Dendritic cell treated with granulocyte-macrophage colony-stimulating factor and Interleukin-4, amounts not matched to agents 40 ng/mL and 50 ng/mL, for 4 days (primary cell): Measurements from ENCODE around the gene TGM5.

ENCODE experiments used
- H3K27ac Mint-ChIP-seq: one replicate; pipeline ENCODE4 v1.8.0; 2022; ENCODE audit warnings: mild to moderate bottlenecking, mixed read lengths
- H3K27me3 Mint-ChIP-seq: one replicate; pipeline ENCODE4 v1.8.0; 2022; ENCODE audit warnings: mild to moderate bottlenecking, mixed read lengths
- H3K36me3 Mint-ChIP-seq: one replicate; pipeline ENCODE4 v1.8.0; 2022; ENCODE audit warnings: low read depth, mixed read lengths
- H3K4me1 Mint-ChIP-seq: one replicate; pipeline ENCODE4 v1.8.0; 2022; ENCODE audit warnings: low read depth, mixed read lengths
- H3K4me3 Mint-ChIP-seq: one replicate; pipeline ENCODE4 v1.8.0; 2022; ENCODE audit warnings: mild to moderate bottlenecking, moderate library complexity, mixed read lengths
- H3K9me3 Mint-ChIP-seq: one replicate; pipeline ENCODE4 v1.8.0; 2022; ENCODE audit warnings: mixed read lengths
- intact Hi-C: fragments of 100-400 bp; cut with micrococcal nuclease; formaldehyde crosslinking; loops from one replicate; pipeline ENCODE4 v1.15.0; 2022

Gene TGM5

GRCh38 chr15:43270113-43270665, 3.5 kb upstream of the TGM5 start:
- H3K4me3 Mint-ChIP-seq = no peak overlapping the region
- peaks cover 28% of the 10 kb centered on the region for H3K27me3 Mint-ChIP-seq
- intact Hi-C loops = no loop called here
- no peaks in the 10 kb centered on the region for H3K9me3 Mint-ChIP-seq
- H3K27ac Mint-ChIP-seq = no peak overlapping the region
- peaks cover 12% of the 10 kb centered on the region for H3K4me1 Mint-ChIP-seq
- no peaks in the 10 kb centered on the region for H3K36me3 Mint-ChIP-seq

- no peak overlapping the region for H3K27ac Mint-ChIP-seq
- peaks cover 12% of the 10 kb centered on the region for H3K4me1 Mint-ChIP-seq
- no peaks in the 10 kb centered on the region for H3K9me3 Mint-ChIP-seq
- H3K27me3 Mint-ChIP-seq = peaks cover 29% of the 10 kb centered on the region
- no peak overlapping the region for H3K4me3 Mint-ChIP-seq
- H3K36me3 Mint-ChIP-seq = no peaks in the 10 kb centered on the region
- intact Hi-C loops = loop anchor here (5.0 kb wide), 1 partner anchor 41 kb away; no protein-coding TSS in a partner anchor
These were observed 1.7 kb upstream of the TGM5 start for GRCh38 chr15:43268111-43269105.

- peaks cover 31% of the 10 kb centered on the region for H3K27me3 Mint-ChIP-seq
- intact Hi-C loops = loop anchor here (5.0 kb wide), 1 partner anchor 40 kb away; no protein-coding TSS in a partner anchor
These were observed 711 bp upstream of the TGM5 start for GRCh38 chr15:43267439-43267838.

GRCh38 chr15:43266386-43266785, 342 bp downstream of the TGM5 start:
- Mint-ChIP-seq H3K4me1 (peaks cover 12% of the 10 kb centered on the region), H3K4me3 (no peak overlapping the region), H3K36me3 (no peaks in the 10 kb centered on the region), H3K27ac (no peak overlapping the region), H3K27me3 (peaks cover 36% of the 10 kb centered on the region), H3K9me3 (no peaks in the 10 kb centered on the region)
- intact Hi-C loops = loop anchor here (5.0 kb wide), 1 partner anchor 39 kb away; no protein-coding TSS in a partner anchor

More at GRCh38 chr15:43267439-43267838, 711 bp upstream of the TGM5 start:
- no peak overlapping the region for H3K4me3 Mint-ChIP-seq
- H3K4me1 Mint-ChIP-seq = peaks cover 12% of the 10 kb centered on the region
- H3K9me3 Mint-ChIP-seq = no peaks in the 10 kb centered on the region
- H3K27ac Mint-ChIP-seq = no peak overlapping the region
- no peaks in the 10 kb centered on the region for H3K36me3 Mint-ChIP-seq

GRCh38 chr15:43260011-43260615, 6.6 kb downstream of the TGM5 start:
- Mint-ChIP-seq H3K27me3 (peaks cover 20% of the 10 kb centered on the region), H3K4me3 (no peak overlapping the region), H3K36me3 (no peaks in the 10 kb centered on the region), H3K27ac (no peak overlapping the region), H3K4me1 (no peaks in the 10 kb centered on the region), H3K9me3 (no peaks in the 10 kb centered on the region)
- intact Hi-C loops = no loop called here

- intact Hi-C loops = no loop called here
- Mint-ChIP-seq H3K27me3 (peaks cover 33% of the 10 kb centered on the region), H3K9me3 (no peaks in the 10 kb centered on the region), H3K27ac (no peak overlapping the region), H3K4me1 (peaks cover 3% of the 10 kb centered on the region), H3K36me3 (no peaks in the 10 kb centered on the region), H3K4me3 (no peak overlapping the region)
These were observed 7.9 kb downstream of the TGM5 start for GRCh38 chr15:43258781-43259180.

- H3K36me3 Mint-ChIP-seq = no peaks in the 10 kb centered on the region
- no peak overlapping the region for H3K27ac Mint-ChIP-seq
- H3K27me3 Mint-ChIP-seq = peaks cover 36% of the 10 kb centered on the region
- H3K9me3 Mint-ChIP-seq = no peaks in the 10 kb centered on the region
- H3K4me1 Mint-ChIP-seq = peaks cover 23% of the 10 kb centered on the region
- no peak overlapping the region for H3K4me3 Mint-ChIP-seq
- intact Hi-C loops = no loop called here
These were observed 10.4 kb downstream of the TGM5 start for GRCh38 chr15:43256341-43256740.

- intact Hi-C loops = no loop called here
- Mint-ChIP-seq H3K27me3 (peaks cover 36% of the 10 kb centered on the region), H3K27ac (no peak overlapping the region)
These were observed 11.4 kb downstream of the TGM5 start for GRCh38 chr15:43255376-43255775.

GRCh38 chr15:43253431-43254403, 13.0 kb downstream of the TGM5 start:
- no peaks in the 10 kb centered on the region for H3K9me3 Mint-ChIP-seq
- H3K27ac Mint-ChIP-seq = peak overlapping the region; percentile 49
- H3K4me1 Mint-ChIP-seq = peaks cover 46% of the 10 kb centered on the region
- H3K4me3 Mint-ChIP-seq = no peak overlapping the region
- H3K27me3 Mint-ChIP-seq = peaks cover 34% of the 10 kb centered on the region
- H3K36me3 Mint-ChIP-seq = no peaks in the 10 kb centered on the region
- intact Hi-C loops = no loop called here

More at GRCh38 chr15:43255376-43255775, 11.4 kb downstream of the TGM5 start:
- no peaks in the 10 kb centered on the region for H3K9me3 Mint-ChIP-seq
- H3K36me3 Mint-ChIP-seq = no peaks in the 10 kb centered on the region
- H3K4me1 Mint-ChIP-seq = peaks cover 30% of the 10 kb centered on the region
- H3K4me3 Mint-ChIP-seq = no peak overlapping the region

GRCh38 chr15:43251871-43252250, 14.9 kb downstream of the TGM5 start:
- Mint-ChIP-seq H3K27ac (peak overlapping the region; percentile 4), H3K27me3 (peaks cover 36% of the 10 kb centered on the region), H3K36me3 (no peaks in the 10 kb centered on the region), H3K9me3 (no peaks in the 10 kb centered on the region), H3K4me3 (no peak overlapping the region), H3K4me1 (peaks cover 50% of the 10 kb centered on the region)
- intact Hi-C loops = no loop called here

- H3K27me3 Mint-ChIP-seq = peaks cover 38% of the 10 kb centered on the region
- H3K27ac Mint-ChIP-seq = peak overlapping the region; percentile 4
- no peak overlapping the region for H3K4me3 Mint-ChIP-seq
- intact Hi-C loops = no loop called here
- peaks cover 54% of the 10 kb centered on the region for H3K4me1 Mint-ChIP-seq
- H3K9me3 Mint-ChIP-seq = no peaks in the 10 kb centered on the region
- H3K36me3 Mint-ChIP-seq = no peaks in the 10 kb centered on the region
These were observed 15.4 kb downstream of the TGM5 start for GRCh38 chr15:43251185-43251870.

GRCh38 chr15:43250785-43251184, 15.9 kb downstream of the TGM5 start:
- no peaks in the 10 kb centered on the region for H3K9me3 Mint-ChIP-seq
- H3K27me3 Mint-ChIP-seq = peaks cover 34% of the 10 kb centered on the region
- intact Hi-C loops = no loop called here
- H3K4me1 Mint-ChIP-seq = peaks cover 56% of the 10 kb centered on the region
- no peak overlapping the region for H3K4me3 Mint-ChIP-seq
- H3K36me3 Mint-ChIP-seq = no peaks in the 10 kb centered on the region
- H3K27ac Mint-ChIP-seq = no peak overlapping the region
